Stromal cell of bone marrow (primary cell): ENCODE measurements around the gene NEDD9.

Experiments used
- DNase-seq: peaks from one replicate; pipeline ENCODE4 v3.0.0-alpha.2; 2012; ENCODE audit warnings: low read depth

NEDD9 gene

GRCh38 chr6:11260249-11261038 lies 28.0 kb upstream of the NEDD9 start:
- DNase-seq, result no peak

- DNase-seq, result no peak
These were observed 26.1 kb upstream of the NEDD9 start for GRCh38 chr6:11258260-11259237.

- no peak for DNase-seq
These were observed 23.1 kb upstream of the NEDD9 start for GRCh38 chr6:11255610-11256009.

GRCh38 chr6:11253594-11253993 lies 21.1 kb upstream of the NEDD9 start:
- DNase-seq, result no peak

- DNase-seq, result peak; percentile 68
These were observed 19.3 kb upstream of the NEDD9 start for GRCh38 chr6:11251553-11252360.

GRCh38 chr6:11250108-11250507 lies 17.6 kb upstream of the NEDD9 start:
- no peak for DNase-seq

GRCh38 chr6:11248974-11249761 lies 16.7 kb upstream of the NEDD9 start:
- no peak for DNase-seq

- no peak for DNase-seq
These were observed 14.3 kb upstream of the NEDD9 start for GRCh38 chr6:11246722-11247121.

- DNase-seq, result no peak
These were observed 13.2 kb upstream of the NEDD9 start for GRCh38 chr6:11245381-11246256.

GRCh38 chr6:11244387-11245126 lies 12.1 kb upstream of the NEDD9 start:
- no peak for DNase-seq

- DNase-seq, result no peak
These were observed 11.4 kb upstream of the NEDD9 start for GRCh38 chr6:11243861-11244260.

GRCh38 chr6:11242711-11243110 lies 10.2 kb upstream of the NEDD9 start:
- DNase-seq, result no peak

GRCh38 chr6:11241793-11242201 lies 9.3 kb upstream of the NEDD9 start:
- DNase-seq, result no peak

- no peak for DNase-seq
These were observed 8.8 kb upstream of the NEDD9 start for GRCh38 chr6:11241154-11241792.

- no peak for DNase-seq
These were observed 5.5 kb upstream of the NEDD9 start for GRCh38 chr6:11237956-11238355.

GRCh38 chr6:11237428-11237827 lies 5.0 kb upstream of the NEDD9 start:
- no peak for DNase-seq

- no peak for DNase-seq
These were observed 4.4 kb upstream of the NEDD9 start for GRCh38 chr6:11236915-11237314.

GRCh38 chr6:11236076-11236750 lies 3.7 kb upstream of the NEDD9 start:
- DNase-seq, result no peak

GRCh38 chr6:11235062-11235461 lies 2.6 kb upstream of the NEDD9 start:
- no peak for DNase-seq
